AG20443 (cell line): ENCODE results near the gene FSIP1.
A peak's percentile ranks its signal among the peaks of the same experiment; 100 is the strongest.

Experiments
- DNase-seq: peaks from one replicate; pipeline ENCODE4 v3.0.0; 2012; ENCODE audit warnings: low spot score, mixed read lengths

The FSIP1 gene

DNA sequence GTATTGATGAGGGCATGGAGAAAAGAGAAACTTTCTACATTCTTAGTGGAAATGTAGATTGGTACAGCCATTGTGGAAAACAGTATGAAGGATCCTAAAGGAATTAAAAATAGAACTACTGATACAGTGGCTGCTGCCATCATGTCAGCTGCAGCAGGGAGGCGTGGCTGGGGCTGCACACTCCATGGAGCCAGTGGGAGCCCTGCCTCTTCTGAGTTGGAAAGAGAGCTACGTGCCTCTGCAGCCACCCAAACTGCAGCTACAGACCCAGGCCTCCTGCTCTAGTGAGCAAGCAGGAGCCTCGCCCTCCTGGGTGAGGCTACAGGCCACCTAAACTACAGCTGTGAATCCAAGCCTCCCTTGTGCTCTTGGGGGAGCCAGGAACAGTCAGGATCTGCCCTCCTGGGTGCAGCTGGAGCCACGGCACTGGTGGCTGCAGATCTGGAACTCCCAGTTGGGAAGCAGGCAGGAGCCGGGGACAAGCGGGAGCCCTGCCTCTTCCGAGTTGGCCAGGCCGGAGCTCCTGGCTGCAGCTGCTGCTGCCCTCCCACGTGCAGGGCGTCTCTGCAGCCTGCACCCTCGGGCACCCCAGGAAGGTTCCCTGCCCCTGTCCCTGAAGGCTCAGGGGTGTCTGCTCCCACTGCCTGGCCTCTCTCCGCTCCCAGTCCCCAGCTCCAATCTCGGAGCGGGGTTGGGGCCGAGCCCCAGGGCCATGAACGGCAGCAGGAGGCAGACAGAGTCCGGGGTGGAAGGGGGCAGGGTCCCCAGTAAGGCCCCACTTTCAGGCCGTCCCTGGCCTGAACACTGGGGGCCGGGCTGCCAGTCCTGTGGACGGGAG, 137.3 kb downstream of the FSIP1 start:
- DNase-seq, result no peak

DNA sequence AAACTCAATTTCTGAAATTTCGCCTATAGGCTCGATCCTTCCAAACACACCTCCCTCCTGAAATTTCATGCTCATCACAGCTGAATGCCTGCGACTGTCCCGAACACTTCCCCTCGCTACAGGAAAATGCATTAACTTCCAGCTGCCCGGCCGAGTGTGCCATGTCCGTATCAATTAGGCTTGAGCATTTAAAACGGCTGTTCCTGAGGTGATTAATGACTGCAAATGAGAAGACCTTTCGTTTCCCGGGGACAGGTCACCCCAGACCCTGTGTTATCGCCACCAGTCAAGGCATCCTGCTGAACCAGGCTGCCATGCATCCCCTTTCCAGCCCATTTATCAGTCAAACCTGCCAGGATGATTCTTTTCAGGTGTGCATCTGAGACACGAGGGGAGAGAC, 138.5 kb downstream of the FSIP1 start:
- no peak for DNase-seq

DNA sequence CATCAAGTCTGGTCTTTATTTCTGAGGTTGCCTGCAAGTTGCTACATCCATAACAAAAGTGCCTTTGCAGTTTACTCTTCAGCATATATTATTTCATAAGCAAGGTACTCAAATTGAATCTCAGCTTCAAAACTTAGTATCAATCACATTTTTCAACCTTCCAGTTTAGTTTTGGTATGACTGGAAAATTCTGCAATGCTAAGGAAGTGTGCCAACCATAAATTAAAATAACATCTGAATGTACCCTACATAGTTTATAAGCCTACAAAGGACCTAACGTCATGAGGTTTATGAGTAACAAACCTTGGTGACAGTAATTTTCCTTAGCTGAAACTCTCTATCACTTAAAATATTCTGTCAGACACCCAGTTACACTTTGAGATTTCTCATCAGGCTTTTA, 138.9 kb downstream of the FSIP1 start:
- DNase-seq, result no peak

DNA sequence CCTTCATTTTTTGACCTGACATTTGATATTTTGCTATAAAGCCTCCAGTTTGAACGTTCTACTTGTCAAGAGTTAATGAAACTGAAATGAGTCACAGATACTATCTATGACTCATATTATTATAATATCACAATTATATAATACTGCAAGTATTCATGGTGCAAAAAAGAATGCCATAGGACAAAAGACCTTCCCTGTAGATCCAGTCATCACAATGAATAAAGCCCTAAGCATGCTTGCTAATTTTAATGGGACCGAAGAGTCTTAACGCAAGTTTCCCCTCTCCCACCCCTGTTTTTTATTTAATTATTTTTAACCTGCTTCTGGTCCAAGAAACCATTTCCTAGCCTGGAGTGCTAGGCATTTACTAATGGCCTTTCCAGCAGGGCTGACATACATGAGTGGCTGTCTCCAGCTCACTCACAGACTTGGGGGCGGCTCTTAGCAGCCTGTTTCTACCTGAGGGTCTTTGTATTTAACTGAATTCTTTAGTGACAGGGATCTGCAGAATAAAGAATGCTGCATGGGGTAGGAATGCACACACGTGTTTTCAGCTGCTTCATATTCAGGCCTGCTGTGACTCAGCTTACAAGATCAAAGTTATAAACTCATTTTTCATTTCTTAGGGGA, 140.5 kb downstream of the FSIP1 start:
- DNase-seq, result peak; percentile 60

DNA sequence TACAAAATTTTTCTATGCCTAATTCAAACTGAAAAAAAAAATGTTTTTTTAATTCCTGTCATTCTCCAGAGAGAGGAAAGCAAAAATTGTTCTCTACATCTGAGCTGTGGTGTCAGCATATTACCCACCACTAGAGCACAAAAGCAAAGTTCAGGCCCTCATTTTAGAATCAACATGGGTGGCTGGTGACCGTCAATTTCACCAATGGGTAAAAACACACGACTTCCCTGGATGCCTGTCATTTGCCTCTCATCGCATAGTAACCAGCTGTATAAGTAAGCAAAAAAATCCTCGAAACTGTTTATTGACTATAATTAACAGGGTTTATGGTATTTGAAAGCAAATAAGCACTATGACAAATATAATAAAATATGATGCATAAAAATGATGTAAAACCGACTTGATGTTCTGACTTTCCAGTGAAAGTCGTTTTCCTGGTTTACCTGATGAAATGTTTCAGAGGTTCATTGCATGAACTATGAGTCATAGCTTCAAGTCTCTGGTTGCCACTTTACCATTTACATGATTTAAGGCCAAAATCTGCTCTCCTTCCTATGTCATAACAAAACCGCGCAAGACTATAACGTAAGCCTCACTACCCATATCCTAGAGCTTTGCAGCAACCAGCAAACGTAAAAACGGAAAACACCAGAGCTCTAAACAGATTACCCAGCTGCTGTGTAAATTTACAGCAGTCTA, 141.3 kb downstream of the FSIP1 start:
- DNase-seq, result no peak

DNA sequence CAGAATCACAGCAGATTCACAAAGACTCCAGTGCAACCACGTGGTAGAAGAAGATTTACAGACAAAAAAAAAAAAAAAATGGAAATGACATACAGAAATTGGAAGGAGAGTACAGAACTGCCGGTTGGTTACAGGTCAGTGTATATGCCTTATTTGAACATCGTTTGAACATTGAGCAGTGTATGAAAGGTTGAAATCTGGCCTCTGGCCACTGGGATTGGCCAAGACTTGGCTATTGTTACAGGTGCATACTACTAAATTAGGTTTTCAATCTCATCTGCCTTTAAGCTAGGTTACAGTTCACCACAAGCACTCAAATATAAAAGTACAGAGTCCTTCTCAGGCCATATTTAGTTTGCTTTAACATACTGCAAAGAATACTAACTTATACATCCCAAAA, 142.0 kb downstream of the FSIP1 start:
- DNase-seq, result no peak

DNA sequence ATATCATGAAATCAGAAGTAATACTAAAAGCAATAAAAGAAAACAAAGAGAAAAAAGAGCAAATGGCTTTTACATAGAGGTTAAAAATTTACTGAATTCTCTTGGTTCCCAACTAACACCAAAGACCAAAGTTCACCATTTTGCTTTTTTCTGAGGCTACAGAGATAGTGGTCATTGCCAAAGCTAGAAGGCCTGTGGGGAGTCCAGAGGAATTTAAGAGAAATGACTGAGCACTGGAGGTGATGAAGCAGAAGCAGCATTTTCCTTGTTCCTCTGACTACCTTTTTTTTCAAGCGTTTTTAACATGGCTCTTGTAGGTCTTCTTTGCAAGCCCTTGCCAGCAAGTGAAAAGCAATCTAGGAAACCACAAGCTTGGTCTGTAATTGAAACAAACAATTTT, 143.6 kb downstream of the FSIP1 start:
- DNase-seq, result no peak

DNA sequence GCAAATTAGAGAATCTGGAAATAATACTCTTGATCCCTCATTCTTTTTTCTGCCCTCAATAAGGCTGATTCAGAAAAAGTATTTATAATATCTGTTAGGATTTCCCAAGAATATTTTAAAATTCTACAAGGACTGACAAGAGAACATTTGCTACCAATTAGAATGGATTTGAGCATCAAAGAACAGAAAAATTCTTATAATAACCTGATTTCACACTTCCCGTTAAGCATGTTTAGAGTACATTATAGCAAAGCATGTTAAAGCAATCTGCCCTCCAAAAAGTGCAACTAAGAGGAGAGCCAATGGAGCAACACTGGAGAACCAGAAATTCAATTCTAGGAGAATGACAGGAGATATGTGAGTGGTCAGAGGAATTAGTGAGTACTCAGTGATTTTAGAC, 144.6 kb downstream of the FSIP1 start:
- no peak for DNase-seq

DNA sequence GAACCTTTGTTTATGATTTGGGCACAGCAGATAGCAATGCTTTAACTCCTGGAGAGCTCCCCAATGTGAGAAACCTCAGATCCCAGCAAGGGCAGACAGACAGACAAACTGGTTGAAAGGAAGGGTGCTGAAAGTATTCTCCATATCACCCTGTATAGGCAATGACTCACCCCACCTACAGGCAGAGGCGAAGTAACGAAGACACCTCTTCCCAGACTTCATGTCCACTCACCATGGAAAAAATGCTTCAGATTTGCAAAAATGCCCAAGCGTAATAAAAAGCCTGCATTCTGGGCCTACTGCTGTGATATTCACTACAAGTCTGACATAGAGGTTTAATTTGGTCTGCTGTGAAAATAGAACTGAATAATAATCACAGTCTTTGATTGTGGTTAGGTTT, 151.3 kb downstream of the FSIP1 start:
- no peak for DNase-seq

DNA sequence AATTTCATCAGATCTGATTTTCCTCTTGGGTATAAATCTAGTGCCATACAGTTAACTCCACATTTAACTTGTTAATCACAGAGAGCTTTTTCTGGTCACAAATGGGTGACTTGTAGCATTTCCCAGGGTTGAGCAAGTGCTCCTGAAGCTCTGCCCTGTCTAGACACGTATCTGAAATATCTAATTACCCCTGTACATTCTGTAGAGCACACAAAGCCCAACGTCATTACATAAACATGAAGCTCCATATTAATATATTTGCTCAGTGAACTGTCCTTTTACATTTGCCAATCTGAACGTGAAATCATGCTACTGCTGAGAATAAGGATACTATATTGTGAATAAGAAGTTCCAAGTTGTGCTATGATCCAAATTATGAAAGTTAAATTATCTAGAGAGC, 152.7 kb downstream of the FSIP1 start:
- DNase-seq, result no peak

DNA sequence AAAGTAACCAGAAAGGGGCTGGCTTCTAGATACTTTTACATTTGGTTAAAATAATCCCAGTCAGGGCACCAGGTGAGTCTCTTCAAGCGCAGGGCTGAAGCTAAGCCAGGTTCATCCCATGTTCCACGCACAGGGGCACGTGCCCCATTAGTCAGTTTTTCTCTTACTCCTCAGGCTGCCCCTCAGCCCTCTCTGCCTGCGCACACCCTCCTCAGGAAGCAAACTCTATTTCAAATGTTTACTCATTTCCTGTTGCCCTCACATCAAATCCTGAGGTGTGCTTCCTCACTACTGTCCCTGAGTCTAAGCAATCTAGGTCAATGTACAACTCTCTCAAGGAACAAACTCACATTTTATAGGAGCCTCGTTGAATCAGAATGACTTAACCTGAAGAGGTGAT, 153.3 kb downstream of the FSIP1 start:
- DNase-seq, result no peak

DNA sequence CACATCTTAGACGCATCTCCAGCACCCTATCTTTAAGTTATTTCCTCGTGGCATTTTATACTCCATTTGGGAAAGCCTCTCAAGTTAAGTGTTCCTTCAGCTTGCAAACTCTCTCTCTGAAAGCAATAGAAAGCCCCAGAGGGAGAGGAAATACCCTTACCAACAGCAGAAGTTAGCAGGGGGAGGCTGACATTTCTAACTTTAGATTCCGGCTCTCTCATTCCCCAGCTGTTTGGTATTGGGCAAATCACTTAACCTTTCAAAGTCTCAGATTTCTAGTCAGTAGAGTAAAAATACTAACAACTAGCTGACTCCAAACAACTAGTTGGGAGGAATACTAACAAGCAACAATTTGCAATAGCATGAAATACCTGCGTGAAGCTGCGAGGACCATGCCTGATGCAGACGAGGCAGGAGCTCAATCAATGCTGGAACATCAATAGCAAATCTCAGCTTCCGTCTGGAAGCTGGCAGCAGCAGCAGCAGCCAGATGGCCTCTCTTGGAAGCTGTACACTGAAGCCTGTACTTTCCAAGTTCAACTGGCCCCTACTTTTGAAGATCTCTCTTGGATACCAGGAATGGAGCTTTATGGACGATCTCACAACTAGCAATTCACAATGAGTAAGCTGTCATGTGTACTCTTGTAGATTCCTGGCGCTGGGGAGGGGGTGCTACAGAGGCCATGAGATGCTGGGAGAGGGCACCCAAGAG, 153.9 kb downstream of the FSIP1 start:
- DNase-seq, result no peak

DNA sequence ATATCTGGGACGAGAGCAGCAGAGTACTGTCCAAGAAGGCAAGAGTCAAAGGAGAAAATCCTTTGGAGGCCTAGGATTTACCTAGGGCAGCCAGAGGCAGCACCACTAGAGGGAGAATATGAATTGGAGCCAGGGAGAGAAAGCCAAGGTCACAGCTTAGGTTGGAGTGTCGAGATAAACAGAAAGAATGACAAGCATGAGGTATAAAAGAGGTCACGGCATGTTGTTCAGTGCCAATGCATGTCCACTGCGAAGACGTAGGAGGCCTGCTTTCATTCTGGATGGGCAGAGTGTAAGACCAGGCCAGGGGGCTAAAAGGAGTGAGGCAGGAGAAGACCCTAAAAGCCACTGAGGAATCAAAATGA, 154.5 kb downstream of the FSIP1 start:
- DNase-seq, result no peak

DNA sequence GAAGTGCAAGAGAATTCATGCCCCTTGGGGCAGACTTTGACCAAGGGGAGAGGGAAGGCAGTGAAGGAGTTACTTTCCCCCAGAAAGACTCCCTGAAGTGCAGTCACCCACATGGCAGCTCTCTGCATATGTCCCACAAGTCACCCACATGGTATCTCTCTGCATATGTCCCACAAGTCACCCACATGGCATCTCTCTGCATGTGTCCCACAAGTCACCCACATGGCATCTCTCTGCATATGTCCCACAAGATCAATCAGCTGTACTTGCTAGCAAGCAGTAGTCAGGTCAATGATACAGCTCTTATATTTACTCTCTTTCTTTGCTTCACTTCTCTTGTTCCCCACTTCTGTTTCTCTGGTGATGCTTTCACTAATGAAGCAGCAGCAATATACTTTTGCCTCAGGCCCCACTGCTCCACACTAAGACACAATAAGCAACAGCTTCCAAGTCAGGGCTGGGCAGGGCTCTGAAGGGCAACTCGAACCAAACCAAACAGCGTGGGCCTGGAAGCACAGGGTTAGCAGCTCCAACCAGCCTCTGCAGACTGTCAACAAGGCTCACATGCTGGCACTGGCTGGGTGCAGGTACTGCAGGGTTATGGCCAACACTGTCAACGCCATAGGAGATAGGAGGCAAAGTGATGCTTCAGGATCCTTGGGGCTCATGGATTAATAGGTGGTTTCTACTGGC, 155.0 kb downstream of the FSIP1 start:
- no peak for DNase-seq

DNA sequence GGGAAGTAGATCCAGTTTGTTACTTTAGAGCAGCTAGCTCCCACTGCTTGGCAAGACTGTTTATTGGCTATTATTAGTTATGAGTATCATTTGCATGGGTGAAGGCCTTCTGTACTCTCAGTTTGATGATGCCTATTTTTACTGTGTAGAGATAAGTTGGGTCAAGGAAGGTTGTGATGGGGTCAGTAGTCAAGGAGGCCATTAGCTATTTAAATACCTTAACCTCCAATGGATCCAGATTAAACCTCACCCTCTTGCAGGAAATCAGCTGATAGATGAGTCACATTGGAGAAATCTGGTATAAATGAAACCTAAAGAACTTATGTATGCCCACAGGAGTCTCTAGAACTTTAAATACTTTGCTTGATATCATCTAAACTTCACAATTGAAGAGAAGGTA, 156.8 kb downstream of the FSIP1 start:
- no peak for DNase-seq

DNA sequence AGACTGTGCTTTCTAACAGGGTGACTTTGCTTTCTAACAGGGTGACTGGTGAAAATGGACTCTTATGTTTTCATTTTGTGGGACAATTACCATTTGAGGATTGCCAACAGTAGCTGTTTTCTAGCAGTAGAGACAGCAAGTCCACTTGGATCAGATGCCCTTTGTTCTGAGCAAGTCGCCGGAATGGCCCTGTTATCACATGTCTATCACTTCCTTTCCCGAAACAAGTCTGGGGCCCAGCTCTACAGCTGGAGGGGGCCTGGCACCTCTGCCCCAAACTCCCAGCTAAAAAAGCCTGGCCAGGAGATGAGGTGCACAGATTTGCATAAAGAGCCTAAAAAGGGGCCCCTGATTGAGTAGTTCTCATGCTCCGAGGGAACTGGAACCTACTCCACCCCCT, 157.2 kb downstream of the FSIP1 start:
- DNase-seq, result no peak

DNA sequence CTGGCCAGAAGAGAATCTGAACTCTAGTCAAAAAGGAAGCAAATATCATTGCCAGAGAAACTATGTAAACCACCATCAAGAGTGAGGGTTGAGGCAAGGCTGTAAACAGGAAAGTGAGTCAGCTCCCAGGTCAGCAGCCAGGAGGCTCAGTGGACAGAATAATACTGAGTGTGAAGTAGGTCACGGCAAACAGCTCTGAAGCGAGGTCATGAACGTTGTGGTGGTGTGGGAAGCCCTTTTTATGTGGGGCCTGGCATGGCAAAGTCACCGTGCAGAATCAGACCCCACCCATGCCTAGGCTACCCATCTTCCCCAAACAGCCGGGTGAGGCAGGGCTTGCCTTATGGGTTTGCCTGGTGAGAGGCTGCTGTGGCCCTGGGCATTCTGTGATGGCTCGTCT, 157.8 kb downstream of the FSIP1 start:
- DNase-seq, result peak; percentile 88

DNA sequence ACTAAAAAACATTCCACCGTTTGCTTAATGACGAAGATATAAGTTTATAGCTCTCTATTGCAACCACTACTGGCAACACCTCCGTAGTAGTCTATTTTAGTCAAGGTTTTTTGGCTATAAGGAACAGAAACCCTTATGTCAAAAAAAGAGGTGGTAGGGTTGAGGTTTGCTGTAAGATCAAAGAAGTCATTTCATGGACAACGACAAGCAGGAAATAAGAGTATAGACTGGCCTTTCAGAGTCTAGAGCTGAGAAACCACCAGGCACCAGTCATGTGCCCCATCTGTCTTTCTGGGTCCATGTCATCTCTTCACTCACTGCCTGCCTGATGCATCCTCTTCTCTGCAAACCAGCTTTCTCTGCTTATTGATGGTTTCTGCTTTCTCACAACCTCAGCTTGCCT, 159.1 kb downstream of the FSIP1 start:
- no peak for DNase-seq

DNA sequence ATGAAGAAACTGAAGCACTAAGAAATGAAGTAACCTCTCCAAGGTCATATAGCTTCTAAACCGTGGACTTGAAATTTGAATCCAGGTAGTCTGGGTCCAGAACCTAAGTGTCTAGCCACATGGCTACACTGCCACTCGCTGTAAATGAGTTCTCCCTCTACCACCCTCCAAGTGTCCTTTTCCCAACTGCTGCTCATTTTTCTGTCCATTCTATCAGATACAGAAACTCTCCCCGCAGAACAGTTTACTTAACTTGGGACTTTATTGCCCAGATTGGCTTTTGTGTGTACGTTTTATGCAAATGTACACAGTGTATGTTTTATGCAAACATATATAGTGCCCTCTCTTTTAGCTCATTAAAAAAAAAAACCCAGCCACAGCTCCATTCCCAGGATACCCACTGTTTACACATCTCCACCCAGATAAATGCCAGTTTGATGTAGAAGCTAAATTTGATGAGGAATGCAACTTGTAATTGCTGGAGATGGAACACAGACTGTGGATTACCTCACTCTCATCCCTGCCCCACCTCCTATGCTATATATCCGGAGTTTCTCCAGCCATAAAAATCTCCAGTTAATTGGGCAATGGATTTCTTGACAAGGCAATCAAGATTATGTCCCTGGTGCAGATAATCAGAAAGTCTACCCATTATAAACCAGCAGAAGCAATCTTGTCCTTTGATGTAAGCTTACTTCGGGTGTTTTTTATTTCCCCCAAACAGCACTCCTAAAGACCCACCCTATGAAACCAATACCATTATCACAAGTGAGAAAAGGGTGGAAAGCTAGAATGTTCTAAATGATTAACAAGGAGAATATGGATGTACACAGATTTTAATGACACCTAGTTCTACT, 159.8 kb downstream of the FSIP1 start:
- no peak for DNase-seq

DNA sequence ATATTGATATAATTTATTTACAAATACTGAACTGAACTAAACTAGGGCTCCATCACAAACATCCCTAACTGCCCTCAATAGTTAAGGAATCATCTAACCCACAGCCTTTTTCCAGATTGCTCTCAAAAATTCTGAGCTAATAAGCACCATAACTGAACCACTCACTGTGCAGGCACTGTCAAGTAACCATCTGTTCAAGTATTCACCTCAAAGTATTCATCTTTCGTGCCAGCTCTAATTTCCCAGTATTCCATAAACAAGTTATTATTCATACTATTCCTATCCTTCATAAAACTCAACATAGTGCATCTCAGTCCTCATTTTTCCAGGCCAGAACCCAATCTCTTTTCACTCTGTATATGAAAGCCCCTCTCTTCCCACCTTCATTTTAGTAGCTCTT, 160.7 kb downstream of the FSIP1 start:
- no peak for DNase-seq

DNA sequence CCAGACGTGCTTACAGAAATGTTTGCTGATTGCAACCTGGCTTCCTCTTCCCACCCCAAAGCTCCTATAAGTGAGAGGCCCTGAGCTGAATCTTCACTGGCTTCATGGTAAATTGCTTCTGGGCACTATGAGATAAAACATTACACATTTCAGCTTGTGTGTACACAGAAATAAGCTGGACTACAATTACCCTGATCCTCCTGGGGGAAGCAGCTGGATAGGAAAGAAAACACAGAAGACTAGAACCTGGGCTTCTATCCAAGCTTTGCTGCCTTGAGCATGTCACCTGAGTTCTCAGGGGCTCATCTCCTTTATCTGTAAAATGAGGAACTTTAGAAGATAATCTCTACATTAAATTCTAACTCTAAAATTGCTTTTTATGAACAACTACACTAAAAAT, 161.4 kb downstream of the FSIP1 start:
- DNase-seq, result no peak
